K562 (cell line): Measurements from ENCODE around the gene HSPA1L. TPM values are rescaled to one million over a fixed set of nuclear protein-coding genes. Genes with fewer than 3 reads are reported as not detected.

Experiments used
- AFF1 ChIP-seq, 2 experiments: fragments of 450-650 bp; IDR thresholded peaks; 2 replicates each; pipeline ENCODE4 v1.6.1; 2018; ENCODE audit warnings: mild to moderate bottlenecking in 2 of 2, low read depth in 1 of 2; ENCODE audit not compliant: partially characterized antibody in 2 of 2
- ARID2 ChIP-seq: fragments of 450-650 bp; IDR thresholded peaks from 2 replicates; pipeline ENCODE4 v1.6.1; 2017; ENCODE audit warnings: antibody characterized with exemption, mild to moderate bottlenecking
- CBX1 ChIP-seq: sonication (generic); IDR thresholded peaks from 2 replicates; pipeline ENCODE4 v1.6.1; 2016; ENCODE audit warnings: antibody characterized with exemption, low read depth, mild to moderate bottlenecking
- CGGBP1 ChIP-seq: fragments of 250-450 bp; sonication (Bioruptor Pico); IDR thresholded peaks from 2 replicates; pipeline ENCODE4 v1.9.0; 2021; ENCODE audit warnings: mild to moderate bottlenecking
- E2F4 ChIP-seq: sonication (generic); formaldehyde crosslinking; IDR thresholded peaks from 2 replicates; pipeline ENCODE4 v1.8.0; 2022; ENCODE audit warnings: mild to moderate bottlenecking, low read depth, missing genetic modification reagents
- EWSR1 ChIP-seq: fragments of 450-650 bp; IDR thresholded peaks from 2 replicates; pipeline ENCODE4 v1.6.1; 2018; ENCODE audit warnings: borderline replicate concordance, mild to moderate bottlenecking, low read depth, moderate library complexity; ENCODE audit not compliant: partially characterized antibody
- FOXK1 ChIP-seq: sonication (generic); formaldehyde crosslinking; IDR thresholded peaks from 2 replicates; pipeline ENCODE4 v1.8.0; 2022; ENCODE audit warnings: missing genetic modification reagents, mild to moderate bottlenecking, borderline replicate concordance
- MAFK ChIP-seq: IDR thresholded peaks from 2 replicates; pipeline ENCODE4 v1.6.1; 2011; ENCODE audit warnings: low read length, improper control_type of control experiment
- MEF2D ChIP-seq: conservative IDR thresholded peaks from 2 replicates; pipeline ENCODE4 v1.6.1; 2016; ENCODE audit warnings: low read depth, missing genetic modification characterization, missing compliant biosample characterization
- NFIX ChIP-seq: fragments of 250-450 bp; sonication (Bioruptor Pico); IDR thresholded peaks from 2 replicates; pipeline ENCODE4 v1.4.0; 2020; ENCODE audit warnings: low read depth, mild to moderate bottlenecking, moderate library complexity
- NR4A1 ChIP-seq, 2 experiments: fragments of 250-450 bp in 1 of 2; fragments of 450-650 bp in 1 of 2; sonication (Bioruptor Pico) in 1 of 2; IDR thresholded peaks; 2 replicates each; pipeline versions ENCODE4 v1.4.0 to v1.6.1; 2016 to 2020; ENCODE audit warnings: mild to moderate bottlenecking in 2 of 2, missing compliant biosample characterization in 1 of 2, missing genetic modification characterization in 1 of 2, moderate library complexity in 1 of 2
- ZBTB9 ChIP-seq: fragments of 450-650 bp; formaldehyde crosslinking; IDR thresholded peaks from 2 replicates; pipeline ENCODE4 v1.4.0; 2020; ENCODE audit warnings: mild to moderate bottlenecking, moderate library complexity
- ZFP30 ChIP-seq: fragments of 250-450 bp; sonication (Bioruptor Pico); IDR thresholded peaks from 2 replicates; pipeline ENCODE4 v1.8.0; 2022; ENCODE audit warnings: moderate library complexity, mild to moderate bottlenecking, inconsistent platforms, borderline replicate concordance
- ZNF436 ChIP-seq: fragments of 250-450, 450-650 bp; sonication (Bioruptor Pico); formaldehyde crosslinking; IDR thresholded peaks from 2 replicates; pipeline ENCODE4 v1.7.0; 2020; ENCODE audit warnings: mild to moderate bottlenecking
- ZNF518B ChIP-seq: fragments of 250-450 bp; sonication (Bioruptor Pico); IDR thresholded peaks from 2 replicates; pipeline ENCODE4 v1.5.0; 2021; ENCODE audit warnings: mild to moderate bottlenecking, moderate library complexity
- polyA plus RNA-seq, 8 experiments: library from polyadenylated mRNA; depleted of rRNA in 4 of 8; stranded (reverse) in 5 of 8; unstranded in 3 of 8; fragments of >200 nt; fragmentation: Nextera tagmentation in 2 of 8; fragmentation: Illumina TruSeq in 1 of 8; extraction: Ambion mirVana in 2 of 8; extraction: Trizol in 1 of 8; gene quantifications; 2 replicates each; pipeline versions ENCODE4 v1.2.1 to v1.2.3, GENCODE V29; 2011 to 2014; ENCODE audit warnings: inconsistent platforms in 1 of 8, missing spikeins in 1 of 8
- total RNA-seq, 7 experiments: library from RNA; depleted of rRNA in 6 of 7; stranded (reverse); fragments of >200 nt in 6 of 7; fragmentation: Illumina TruSeq in 2 of 7; extraction: Trizol in 2 of 7; gene quantifications; 2 replicates each; pipeline versions ENCODE4 v1.2.1 to v1.2.3, GENCODE V29; 2011 to 2021; ENCODE audit warnings: low replicate concordance in 1 of 7

HSPA1L gene
- total and polyA plus RNA-seq, 9 of the 15 experiments (the other 6 are each of a cell fraction or from before 2014, with no cell fraction given) = 0.14 to 2.1 (median 1.3) TPM

GRCh38 chr6:31815025-31815838, at the start of gene HSPA1L, which contains the start of gene HSPA1A (continued):
- TF ChIP-seq AFF1 (IDR thresholded peaks at IDR 0.05; ENCODE audit: low read depth in 1 of 2, partially characterized antibody in 2 of 2) (peak; percentile 68 to 91), ARID2 (no peak), EWSR1 (no peak), ZFP30 (no peak; the same call in 1 of the 2 replicates), ZBTB9 (peak; percentile 92), FOXK1 (CRISPR knock-in tag) (peak; percentile 83; the same call in 1 of the 2 replicates), ZNF436 (CRISPR knock-in tag) (peak; percentile 70), MAFK (0 out of 2 replicates have a peak, but pooled peaks have one; percentile 6), MEF2D (tag) (0 out of 2 replicates have a peak, but pooled peaks have one; percentile 28), NFIX (CRISPR knock-in tag) (no peak), NR4A1 (CRISPR knock-in tag; IDR thresholded peaks at IDR 0.05) (peak; percentile 97), NR4A1 (tag; IDR thresholded peaks at IDR 0.05) (no peak), E2F4 (peak; percentile 71; the same call in 1 of the 2 replicates), ZNF518B (no peak), CGGBP1 (CRISPR knock-in tag) (peak; percentile 97), CBX1 (peak; percentile 94; the same call in 1 of the 2 replicates)
